Skeletal muscle cell (primary cell): ENCODE results near the gene F2RL3.
"Not testable (repeated sequence)": the region's sequence is repeated elsewhere in the genome, so short reads cannot be mapped to it uniquely, and the experiment has no call there.

Experiments
- DNase-seq: peaks from one replicate; pipeline ENCODE4 v3.0.0-alpha.2; 2010; ENCODE audit warnings: low read depth
- H3K4me3 ChIP-seq: 2 replicates; pipeline ENCODE4 v1.5.1; 2011; ENCODE audit warnings: low read depth, mild to moderate bottlenecking, control low read depth, low read length, moderate library complexity

F2RL3 gene

DNA sequence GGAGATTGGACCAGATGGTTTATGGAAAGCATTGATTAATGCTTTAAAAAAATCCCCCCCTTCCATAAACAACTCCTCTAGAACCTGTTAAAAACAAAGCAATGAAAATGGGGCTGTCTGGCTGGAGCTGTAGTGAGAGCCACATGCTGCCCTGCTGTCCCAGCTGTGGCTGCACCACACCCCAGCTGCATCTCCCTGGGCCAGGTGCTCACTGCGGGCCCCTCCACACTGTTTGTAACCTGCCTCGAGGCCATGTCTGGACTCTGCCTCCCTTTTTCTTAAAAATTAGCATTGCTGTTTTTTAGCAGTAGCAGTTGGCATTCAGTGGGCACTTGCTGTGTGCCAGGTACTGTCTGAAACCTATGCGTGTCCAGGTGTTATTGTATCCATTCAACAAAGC is 15.2 kb upstream of the F2RL3 start:
- no peak overlapping the region for H3K4me3 ChIP-seq
- no peak for DNase-seq

DNA sequence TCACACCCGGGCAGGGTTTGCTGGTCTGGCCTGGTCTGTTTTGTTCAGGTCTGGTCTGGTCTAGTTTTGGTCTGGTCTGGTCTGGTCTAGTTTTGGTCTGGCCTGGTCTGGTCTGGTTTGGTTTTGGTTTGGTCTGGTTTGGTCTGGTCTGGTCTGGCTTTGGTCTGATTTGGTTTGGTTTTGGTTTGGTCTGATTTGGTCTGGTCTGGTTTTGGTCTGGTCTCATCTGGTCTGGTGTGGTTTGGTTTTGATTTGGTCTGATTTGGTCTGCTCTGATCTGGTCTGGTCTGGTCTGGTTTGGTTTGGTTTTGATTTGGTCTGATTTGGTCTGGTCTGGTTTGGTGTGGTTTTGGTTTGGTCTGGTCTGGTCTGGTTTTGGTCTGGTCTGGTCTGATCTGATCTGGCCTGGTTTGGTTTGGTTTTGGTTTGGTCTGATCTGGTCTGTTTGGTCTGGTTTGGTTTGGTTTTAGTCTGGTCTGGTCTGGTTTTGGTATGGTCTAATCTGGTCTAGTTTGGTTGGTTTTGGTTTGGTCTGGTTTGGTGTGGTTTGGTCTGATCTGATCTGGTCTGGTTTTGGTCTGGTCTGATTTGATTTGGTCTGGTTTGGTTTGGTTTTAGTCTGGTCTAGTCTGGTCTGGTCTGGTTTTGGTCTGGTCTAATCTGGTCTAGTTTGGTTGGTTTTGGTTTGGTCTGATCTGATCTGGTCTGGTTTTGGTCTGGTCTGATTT is 14.4 kb upstream of the F2RL3 start:
- no peak for DNase-seq
- no peak overlapping the region for H3K4me3 ChIP-seq

DNA sequence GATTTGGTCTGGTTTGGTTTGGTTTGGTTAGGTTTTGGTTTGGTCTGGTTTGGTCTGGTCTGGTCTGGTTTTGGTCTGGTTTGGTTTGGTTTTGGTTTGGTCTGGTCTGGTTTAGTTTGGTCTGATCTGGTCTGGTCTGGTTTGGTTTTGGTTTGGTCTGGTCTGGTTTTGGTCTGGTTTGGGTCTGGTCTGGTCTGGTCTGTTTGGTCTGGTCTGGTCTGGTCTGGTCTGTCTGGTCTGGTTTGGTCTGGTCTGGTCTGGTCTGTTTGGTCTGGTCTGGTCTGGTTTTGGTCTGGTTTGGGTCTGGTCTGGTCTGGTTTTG is 13.9 kb upstream of the F2RL3 start:
- not testable (repeated sequence) for H3K4me3 ChIP-seq, DNase-seq

GRCh38 chr19:16875584-16876555 is 12.9 kb upstream of the F2RL3 start:
- no peak for DNase-seq
- H3K4me3 ChIP-seq, result no peak overlapping the region

DNA sequence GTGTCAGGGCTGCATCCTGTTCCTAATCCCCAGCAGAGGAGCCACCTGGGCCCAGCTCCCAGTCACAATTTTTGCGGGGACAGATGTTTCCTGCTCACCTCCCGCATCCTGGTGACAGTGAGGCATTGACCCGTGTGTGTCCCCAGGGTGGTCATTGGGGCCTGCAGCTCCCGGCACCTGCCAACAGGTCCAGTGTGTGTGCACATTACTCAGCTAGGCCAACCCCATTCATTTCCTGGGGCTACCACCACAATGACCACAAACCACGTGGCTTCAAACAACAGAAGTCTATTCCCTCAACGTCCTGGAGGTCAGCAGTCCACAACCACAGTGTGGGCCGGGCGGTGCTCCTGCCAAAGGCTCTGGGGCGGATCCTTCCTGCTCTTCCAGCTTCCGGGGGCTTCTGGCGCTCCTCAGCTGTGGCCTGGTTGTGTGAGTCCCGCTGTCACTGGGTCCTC is 11.9 kb upstream of the F2RL3 start:
- DNase-seq, result no peak
- no peak overlapping the region for H3K4me3 ChIP-seq

DNA sequence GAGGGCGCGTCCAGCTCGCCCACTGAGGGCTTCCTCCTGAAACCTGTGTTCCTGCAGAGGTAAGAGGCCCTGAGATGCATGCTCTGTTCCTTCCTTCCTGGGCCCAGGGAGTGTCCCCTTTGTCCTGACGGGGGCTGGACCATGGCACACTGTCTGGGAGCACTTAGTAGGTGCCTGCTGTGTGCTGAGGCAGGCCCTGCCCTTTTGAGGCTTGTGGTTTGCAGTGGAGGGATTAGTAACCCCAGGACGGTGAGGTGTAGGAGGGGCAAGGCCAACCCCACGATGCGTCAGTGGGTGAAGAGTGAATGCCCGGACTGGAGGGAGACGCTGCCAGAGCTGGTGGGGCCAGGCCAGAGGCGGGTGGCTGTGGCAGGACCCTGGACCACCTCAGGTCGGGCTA is 11.2 kb upstream of the F2RL3 start:
- DNase-seq, result no peak
- no peak overlapping the region for H3K4me3 ChIP-seq

- no peak overlapping the region for H3K4me3 ChIP-seq
- DNase-seq, result no peak
Measured at GRCh38 chr19:16878181-16878965, 10.4 kb upstream of the F2RL3 start.

GRCh38 chr19:16880884-16881554 is 7.8 kb upstream of the F2RL3 start:
- DNase-seq, result no peak
- H3K4me3 ChIP-seq, result no peak overlapping the region

GRCh38 chr19:16882146-16882545 is 6.7 kb upstream of the F2RL3 start:
- DNase-seq, result no peak
- no peak overlapping the region for H3K4me3 ChIP-seq

GRCh38 chr19:16883522-16883921 is 5.3 kb upstream of the F2RL3 start:
- DNase-seq, result no peak
- no peak overlapping the region for H3K4me3 ChIP-seq

DNA sequence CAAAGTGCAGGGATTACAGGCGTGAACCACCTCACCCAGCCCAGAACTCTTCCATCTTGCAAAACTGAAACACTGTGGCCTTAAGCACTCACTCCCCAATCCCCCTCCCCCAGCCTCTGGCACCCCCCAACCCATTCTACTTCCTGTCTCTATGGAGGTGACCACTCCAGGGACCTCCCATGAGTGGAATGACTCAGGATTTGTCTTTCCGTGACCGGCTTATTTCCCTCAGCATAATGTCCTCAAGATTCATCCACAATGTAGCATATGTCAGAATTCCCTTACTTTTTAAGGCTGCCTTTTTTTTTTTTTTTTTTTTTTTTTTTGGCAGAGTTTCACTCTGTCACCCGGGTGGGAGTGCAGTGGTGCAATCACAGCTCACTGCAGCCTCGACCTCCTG is 3.6 kb upstream of the F2RL3 start:
- H3K4me3 ChIP-seq, result no peak overlapping the region
- DNase-seq, result no peak

DNA sequence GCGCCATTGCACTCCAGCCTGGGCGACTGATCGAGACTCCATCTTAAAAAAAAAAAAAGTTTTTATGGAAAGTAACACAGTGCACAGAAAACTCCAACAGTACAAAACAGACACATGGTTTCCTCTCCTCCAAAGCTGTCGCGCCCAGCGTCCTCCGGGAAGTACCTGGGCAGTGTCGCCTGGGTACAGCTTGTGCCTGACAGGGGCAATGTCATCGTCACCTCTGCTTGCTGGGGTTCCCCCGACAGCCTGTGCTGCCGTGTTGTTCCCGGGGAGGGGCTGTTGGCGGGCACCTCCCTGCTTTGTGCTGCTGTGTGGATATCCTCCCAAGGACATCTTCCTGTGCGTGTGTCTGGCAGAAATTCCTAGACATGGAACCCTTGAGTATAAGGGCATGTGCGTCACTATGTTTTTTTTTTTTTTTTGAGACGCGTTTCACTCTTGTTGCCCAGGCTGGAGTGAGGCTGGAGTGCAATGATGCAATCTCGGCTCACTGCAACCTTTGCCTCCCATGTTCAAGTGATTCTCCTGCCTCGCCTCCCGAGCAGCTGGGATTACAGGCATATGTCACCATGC is 2.4 kb upstream of the F2RL3 start:
- H3K4me3 ChIP-seq, result no peak overlapping the region
- peak; percentile 60 for DNase-seq

DNA sequence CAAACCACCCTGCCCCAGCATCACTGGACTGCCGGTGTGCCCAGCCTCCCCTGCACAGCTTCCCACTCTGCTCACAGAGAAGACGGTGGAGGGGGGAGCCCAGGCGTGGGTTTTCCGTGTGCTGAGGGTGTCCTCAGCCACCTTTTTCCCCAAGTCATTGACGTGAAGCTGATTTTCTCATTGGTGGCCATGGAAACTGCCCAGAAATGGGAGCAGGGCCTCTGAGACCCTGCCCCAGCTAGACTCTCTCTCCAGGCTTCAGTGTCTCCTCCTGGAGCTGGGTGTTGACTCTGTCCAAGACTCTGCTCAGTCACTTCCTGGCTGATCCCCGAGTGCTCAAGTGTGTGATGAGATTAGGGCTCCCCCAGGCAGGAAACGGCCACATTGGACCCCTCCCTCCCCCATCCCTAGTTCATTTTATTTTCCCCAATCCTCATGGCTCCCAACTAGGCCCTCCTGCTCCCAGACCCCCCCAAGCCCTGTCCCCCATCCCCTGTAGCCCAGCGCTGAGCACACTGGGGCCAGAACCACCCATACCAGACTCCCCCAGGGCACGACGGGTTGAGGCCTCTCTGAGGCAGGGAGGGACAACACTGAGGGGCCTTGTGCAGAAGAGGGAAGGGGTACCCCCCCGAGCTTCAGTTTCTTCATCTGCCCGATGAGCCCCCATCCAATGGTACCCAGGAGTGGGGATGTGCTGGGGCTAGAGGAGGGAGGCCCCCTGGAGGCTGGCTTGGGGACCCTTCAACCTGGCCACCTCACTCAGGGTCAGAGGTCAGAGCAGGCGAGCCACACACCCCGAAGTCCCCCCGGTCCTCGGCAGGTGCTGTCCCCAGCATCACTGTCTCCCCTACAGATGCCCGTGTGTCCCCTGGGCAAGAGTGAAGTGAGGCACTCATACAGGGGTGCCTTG is 1.2 kb upstream of the F2RL3 start:
- no peak for DNase-seq
- no peak overlapping the region for H3K4me3 ChIP-seq

DNA sequence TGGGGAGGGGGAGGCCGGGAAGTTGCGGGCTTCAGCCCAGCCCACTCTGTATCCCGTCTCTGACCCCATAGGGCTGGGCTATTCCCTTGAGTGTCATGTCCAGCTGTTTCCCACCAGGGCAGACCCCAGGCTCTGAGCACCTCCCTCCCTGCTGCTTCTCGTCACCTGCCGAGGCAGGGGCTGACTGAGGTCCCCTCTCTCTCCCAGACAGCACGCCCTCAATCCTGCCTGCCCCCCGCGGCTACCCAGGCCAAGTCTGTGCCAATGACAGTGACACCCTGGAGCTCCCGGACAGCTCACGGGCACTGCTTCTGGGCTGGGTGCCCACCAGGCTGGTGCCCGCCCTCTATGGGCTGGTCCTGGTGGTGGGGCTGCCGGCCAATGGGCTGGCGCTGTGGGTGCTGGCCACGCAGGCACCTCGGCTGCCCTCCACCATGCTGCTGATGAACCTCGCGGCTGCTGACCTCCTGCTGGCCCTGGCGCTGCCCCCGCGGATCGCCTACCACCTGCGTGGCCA is 625 bp downstream of the F2RL3 start:
- no peak overlapping the region for H3K4me3 ChIP-seq
- no peak for DNase-seq

GRCh38 chr19:16889883-16890460 is 1.2 kb downstream of the F2RL3 start:
- no peak for DNase-seq
- no peak overlapping the region for H3K4me3 ChIP-seq

DNA sequence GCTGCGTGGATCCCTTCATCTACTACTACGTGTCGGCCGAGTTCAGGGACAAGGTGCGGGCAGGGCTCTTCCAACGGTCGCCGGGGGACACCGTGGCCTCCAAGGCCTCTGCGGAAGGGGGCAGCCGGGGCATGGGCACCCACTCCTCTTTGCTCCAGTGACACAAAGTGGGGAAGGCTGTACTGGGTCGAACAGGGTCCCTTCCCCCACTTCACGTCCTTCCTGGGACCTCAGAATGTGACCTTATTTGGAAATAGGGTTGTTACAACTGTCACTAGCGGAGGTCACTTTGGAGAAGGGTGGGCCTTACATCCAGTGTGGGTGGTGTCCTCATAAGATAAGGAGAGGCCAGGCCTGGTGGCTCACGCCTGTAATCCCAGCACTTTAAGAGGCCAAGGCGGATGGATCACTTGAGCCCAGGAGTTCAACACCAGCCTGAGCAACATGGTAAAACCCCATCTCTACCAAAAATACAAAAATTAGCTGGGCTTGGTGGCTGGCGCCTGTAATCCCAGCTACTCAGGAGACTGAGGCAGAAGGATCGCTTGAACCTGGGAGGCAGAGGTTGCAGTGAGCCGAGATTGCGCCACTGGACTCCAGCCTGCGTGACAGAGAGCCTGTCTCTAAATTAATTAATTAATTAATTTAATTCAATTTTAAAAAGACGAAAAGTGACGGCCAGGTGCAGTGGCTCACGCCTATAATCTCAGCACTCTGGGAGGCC is 1.8 kb downstream of the F2RL3 start:
- DNase-seq, result no peak
- H3K4me3 ChIP-seq, result no peak overlapping the region
